HFFc6 (cell line): ENCODE data around the gene CLCNKA. TPM values are rescaled to one million over a fixed set of nuclear protein-coding genes. Genes with fewer than 3 reads are reported as not detected.
"Not testable (repeated sequence)": the region's sequence is repeated elsewhere in the genome, so short reads cannot be mapped to it uniquely, and the experiment has no call there.

ENCODE experiments used
- DNase-seq: peaks from one replicate; pipeline ENCODE4 v3.0.0-alpha.2; 2018
- H3K27ac Mint-ChIP-seq: 2 replicates; pipeline ENCODE4 v1.8.0; 2020; ENCODE audit warnings: mild to moderate bottlenecking, mixed read lengths
- H3K27me3 Mint-ChIP-seq: 2 replicates; pipeline ENCODE4 v1.8.0; 2021; ENCODE audit warnings: mild to moderate bottlenecking, moderate library complexity, mixed read lengths; ENCODE audit not compliant: insufficient read depth
- H3K36me3 Mint-ChIP-seq: 2 replicates; pipeline ENCODE4 v1.8.0; 2021; ENCODE audit warnings: low read depth, mixed read lengths
- H3K4me1 Mint-ChIP-seq: 2 replicates; pipeline ENCODE4 v1.8.0; 2020; ENCODE audit warnings: low read depth, mixed read lengths
- H3K4me3 Mint-ChIP-seq: 2 replicates; pipeline ENCODE4 v1.8.0; 2020; ENCODE audit warnings: mild to moderate bottlenecking, moderate library complexity, mixed read lengths
- H3K9me3 Mint-ChIP-seq: 2 replicates; pipeline ENCODE4 v1.8.0; 2020; ENCODE audit warnings: mild to moderate bottlenecking, mixed read lengths
- total RNA-seq, 6 experiments: library from RNA; stranded (reverse); fragmentation: NEBNext Ultra II Directional; extraction: Animal tissue kit (Norgen Biotek cat#: 25700); gene quantifications; 2 replicates in 1 of 6; 3 replicates in 5 of 6; pipeline ENCODE4 v1.2.3, GENCODE V29; 2021
- TF ChIP-seq, protein P1 (sequence below): fragments of 200-600 bp; sonication (generic); IDR thresholded peaks from 2 replicates; pipeline ENCODE4 v1.5.0; 2021; ENCODE audit warnings: antibody characterized with exemption, mild to moderate bottlenecking

CLCNKA gene
- total RNA-seq, 6 experiments from 2014 or later: not detected

DNA sequence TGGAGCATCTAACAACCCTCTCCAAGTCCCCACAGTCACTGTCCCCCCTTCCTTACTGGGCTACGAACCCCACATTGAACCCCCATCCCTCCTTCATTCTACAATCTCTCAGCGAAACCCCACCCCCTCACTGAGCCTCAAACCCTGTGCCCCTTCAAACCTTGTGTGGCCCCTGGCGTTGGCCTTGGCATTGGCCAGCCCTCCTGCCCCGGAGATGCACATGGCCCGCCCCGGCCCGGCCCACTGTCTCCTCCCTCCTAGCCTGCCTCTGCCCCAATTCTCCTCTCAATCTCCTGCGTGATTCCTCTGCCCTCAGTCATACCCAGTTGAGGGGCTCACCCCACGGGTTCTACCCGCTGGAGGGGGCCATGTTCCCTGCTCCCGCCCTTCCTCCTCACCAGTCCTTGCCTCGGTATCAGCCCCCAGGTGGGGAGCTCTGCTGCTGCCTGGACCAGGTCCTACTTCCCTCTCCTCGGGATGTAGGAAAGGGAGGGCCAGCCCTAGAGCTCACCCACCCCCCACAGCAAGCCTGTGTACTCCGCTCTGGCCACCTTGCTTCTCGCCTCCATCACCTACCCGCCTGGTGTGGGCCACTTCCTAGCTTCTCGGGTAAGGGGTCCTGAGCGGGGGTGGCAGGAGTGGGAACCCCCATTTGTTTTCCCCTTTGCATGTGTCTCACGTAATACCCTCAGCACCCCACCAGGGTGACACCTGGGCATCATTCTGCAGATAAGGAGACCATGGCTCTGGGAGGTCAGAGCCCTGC lies 6.6 kb downstream of the CLCNKA start:
- TF ChIP-seq, protein P1, sequence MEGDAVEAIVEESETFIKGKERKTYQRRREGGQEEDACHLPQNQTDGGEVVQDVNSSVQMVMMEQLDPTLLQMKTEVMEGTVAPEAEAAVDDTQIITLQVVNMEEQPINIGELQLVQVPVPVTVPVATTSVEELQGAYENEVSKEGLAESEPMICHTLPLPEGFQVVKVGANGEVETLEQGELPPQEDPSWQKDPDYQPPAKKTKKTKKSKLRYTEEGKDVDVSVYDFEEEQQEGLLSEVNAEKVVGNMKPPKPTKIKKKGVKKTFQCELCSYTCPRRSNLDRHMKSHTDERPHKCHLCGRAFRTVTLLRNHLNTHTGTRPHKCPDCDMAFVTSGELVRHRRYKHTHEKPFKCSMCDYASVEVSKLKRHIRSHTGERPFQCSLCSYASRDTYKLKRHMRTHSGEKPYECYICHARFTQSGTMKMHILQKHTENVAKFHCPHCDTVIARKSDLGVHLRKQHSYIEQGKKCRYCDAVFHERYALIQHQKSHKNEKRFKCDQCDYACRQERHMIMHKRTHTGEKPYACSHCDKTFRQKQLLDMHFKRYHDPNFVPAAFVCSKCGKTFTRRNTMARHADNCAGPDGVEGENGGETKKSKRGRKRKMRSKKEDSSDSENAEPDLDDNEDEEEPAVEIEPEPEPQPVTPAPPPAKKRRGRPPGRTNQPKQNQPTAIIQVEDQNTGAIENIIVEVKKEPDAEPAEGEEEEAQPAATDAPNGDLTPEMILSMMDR: 0 out of 2 replicates have a peak, but pooled peaks have one; percentile 15

DNA sequence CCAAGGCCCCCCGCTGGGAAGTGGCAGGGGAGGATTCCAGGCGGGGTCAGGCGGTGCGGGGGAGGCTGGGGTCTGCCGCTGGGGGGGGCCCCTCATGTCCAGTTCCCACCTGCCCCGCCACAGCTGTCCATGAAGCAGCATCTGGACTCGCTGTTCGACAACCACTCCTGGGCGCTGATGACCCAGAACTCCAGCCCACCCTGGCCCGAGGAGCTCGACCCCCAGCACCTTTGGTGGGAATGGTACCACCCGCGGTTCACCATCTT lies 7.1 kb downstream of the CLCNKA start:
- TF ChIP-seq, protein P1: 0 out of 2 replicates have a peak, but pooled peaks have one; percentile 3
- H3K27me3 Mint-ChIP-seq, H3K36me3 Mint-ChIP-seq, H3K27ac Mint-ChIP-seq, H3K4me1 Mint-ChIP-seq, H3K9me3 Mint-ChIP-seq, H3K4me3 Mint-ChIP-seq, DNase-seq: not testable (repeated sequence)

More for the DNA sequence above, 6.6 kb downstream of the CLCNKA start:
- no peaks in the 10 kb centered on the region for H3K36me3 Mint-ChIP-seq
- H3K9me3 Mint-ChIP-seq: no peaks in the 10 kb centered on the region
- no peak for DNase-seq
- peaks cover 3% of the 10 kb centered on the region for H3K27me3 Mint-ChIP-seq
- H3K4me1 Mint-ChIP-seq: peaks cover 7% of the 10 kb centered on the region
- H3K4me3 Mint-ChIP-seq: no peak overlapping the region
- H3K27ac Mint-ChIP-seq: no peak overlapping the region

DNA sequence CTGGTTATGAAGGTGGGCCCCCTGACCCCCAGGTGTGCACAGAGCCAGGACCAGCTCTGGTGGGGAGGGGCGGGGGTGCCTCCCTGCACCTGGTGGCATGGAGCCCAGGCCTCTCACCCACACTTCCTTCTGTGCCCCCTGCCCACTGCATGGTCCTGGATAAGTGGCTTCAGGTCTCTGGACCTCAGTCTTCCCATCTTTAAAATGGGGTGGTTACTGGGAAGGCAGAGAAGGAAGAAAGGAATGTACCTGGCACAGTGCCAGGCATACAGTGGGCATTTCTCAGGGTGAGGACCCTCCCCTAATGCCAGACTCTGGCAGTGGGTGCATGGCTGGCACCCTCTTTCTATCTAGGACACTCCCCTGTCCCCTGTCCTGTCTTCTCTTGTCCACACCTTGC lies 7.5 kb downstream of the CLCNKA start:
- H3K4me3 Mint-ChIP-seq: no peak overlapping the region
- peaks cover 7% of the 10 kb centered on the region for H3K4me1 Mint-ChIP-seq
- TF ChIP-seq, protein P1: no peak
- H3K27ac Mint-ChIP-seq: no peak overlapping the region
- H3K27me3 Mint-ChIP-seq: peaks cover 3% of the 10 kb centered on the region
- H3K36me3 Mint-ChIP-seq: no peaks in the 10 kb centered on the region
- no peak for DNase-seq
- no peaks in the 10 kb centered on the region for H3K9me3 Mint-ChIP-seq

DNA sequence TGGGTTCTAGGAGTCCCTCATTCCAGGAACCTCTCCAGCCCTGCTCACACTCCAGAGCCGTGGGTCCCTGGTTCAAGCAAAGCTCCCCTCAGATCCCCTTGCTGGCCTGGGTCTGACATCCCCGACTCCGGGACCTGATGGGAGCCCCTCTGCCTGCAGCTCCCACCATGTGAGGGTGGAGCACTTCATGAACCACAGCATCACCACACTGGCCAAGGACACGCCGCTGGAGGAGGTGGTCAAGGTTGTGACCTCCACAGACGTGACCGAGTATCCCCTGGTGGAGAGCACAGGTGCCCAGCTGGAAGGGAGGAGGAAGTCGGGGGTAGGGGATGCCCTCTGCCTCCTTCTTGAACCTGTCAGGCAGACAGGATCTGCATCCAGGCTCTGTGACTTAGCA lies 9.7 kb downstream of the CLCNKA start:
- no peak overlapping the region for H3K27ac Mint-ChIP-seq
- DNase-seq: no peak
- TF ChIP-seq, protein P1: no peak
- no peaks in the 10 kb centered on the region for H3K36me3 Mint-ChIP-seq
- no peaks in the 10 kb centered on the region for H3K9me3 Mint-ChIP-seq
- peaks cover 7% of the 10 kb centered on the region for H3K4me1 Mint-ChIP-seq
- no peak overlapping the region for H3K4me3 Mint-ChIP-seq
- peaks cover 3% of the 10 kb centered on the region for H3K27me3 Mint-ChIP-seq

DNA sequence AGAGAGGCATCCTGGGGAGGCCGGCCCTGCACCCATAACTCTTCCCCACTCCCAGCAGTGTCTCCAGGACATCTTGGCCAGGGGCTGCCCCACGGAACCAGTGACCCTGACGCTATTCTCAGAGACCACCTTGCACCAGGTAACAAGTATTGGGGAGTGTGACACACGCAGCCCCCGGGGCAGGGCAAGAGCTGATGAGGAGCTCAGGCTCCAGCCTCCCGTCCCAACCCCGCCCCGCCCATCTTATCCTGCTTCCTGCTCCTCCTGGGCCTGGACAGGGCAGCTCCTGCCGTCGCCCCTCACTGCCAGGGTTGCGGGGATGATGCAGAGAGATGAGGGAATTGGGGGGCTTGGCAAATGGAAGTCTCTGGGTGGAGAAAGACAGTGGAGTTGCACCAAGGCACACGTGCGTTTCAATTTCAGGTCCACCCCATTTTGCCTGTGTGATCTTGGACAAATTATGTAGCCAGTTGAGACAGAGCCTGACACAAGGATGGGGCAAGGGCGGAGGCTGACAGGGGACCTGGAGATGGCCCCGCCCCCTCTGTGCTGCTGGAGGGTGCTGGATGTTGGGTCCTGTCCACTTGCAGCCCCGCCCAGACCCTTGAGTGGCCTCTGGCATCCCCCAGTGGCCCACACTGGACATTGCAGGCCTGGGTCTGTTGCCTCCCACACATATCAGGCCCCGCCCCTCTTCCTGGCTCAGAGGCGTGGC lies 10.7 kb downstream of the CLCNKA start:
- H3K4me1 Mint-ChIP-seq: peaks cover 7% of the 10 kb centered on the region
- peaks cover 5% of the 10 kb centered on the region for H3K27me3 Mint-ChIP-seq
- H3K36me3 Mint-ChIP-seq: no peaks in the 10 kb centered on the region
- no peak overlapping the region for H3K4me3 Mint-ChIP-seq
- no peaks in the 10 kb centered on the region for H3K9me3 Mint-ChIP-seq
- TF ChIP-seq, protein P1: peak; percentile 96
- peak; percentile 77 for DNase-seq
- no peak overlapping the region for H3K27ac Mint-ChIP-seq
